GM19395 (cell line): ENCODE measurements around the gene PLA2G3.

Experiments used
- ATAC-seq: cut with Tn5 transposase; IDR thresholded peaks from one replicate; pipeline ENCODE4 v1.9.1; 2021; ENCODE audit warnings: mild to moderate bottlenecking, moderate library complexity; ENCODE audit not compliant: unreplicated experiment

The PLA2G3 gene

GRCh38 chr22:31148488-31148887 is 8.2 kb upstream of the PLA2G3 start:
- no peak for ATAC-seq

GRCh38 chr22:31144223-31144622 is 3.9 kb upstream of the PLA2G3 start:
- ATAC-seq = no peak

DNA sequence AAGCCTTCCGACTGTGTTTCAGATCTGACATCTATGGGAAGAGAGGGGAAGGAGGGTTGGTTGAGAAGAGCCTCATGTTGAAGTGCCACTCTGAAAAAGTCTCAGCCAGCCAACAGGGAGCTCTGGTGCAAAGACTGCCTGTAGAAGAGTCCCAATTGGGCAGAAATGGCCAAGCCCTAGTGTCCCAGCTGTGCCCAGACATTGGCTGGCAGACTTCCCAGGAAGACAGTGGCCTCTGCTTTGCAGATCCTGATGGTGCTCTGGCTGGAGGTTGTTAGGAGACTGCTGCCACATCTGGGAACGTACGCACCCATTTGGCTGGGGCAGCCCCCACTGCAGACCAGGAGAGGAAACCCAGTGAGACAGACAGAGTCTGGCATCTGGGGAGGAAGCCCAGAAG is 3.2 kb upstream of the PLA2G3 start:
- ATAC-seq = no peak

GRCh38 chr22:31143038-31143437 is 2.7 kb upstream of the PLA2G3 start:
- no peak for ATAC-seq

GRCh38 chr22:31142285-31142684 is 2.0 kb upstream of the PLA2G3 start:
- ATAC-seq = no peak

- ATAC-seq = no peak
Observed at GRCh38 chr22:31141551-31141950, 1.2 kb upstream of the PLA2G3 start.

GRCh38 chr22:31140746-31141145 is 438 bp upstream of the PLA2G3 start:
- no peak for ATAC-seq

DNA sequence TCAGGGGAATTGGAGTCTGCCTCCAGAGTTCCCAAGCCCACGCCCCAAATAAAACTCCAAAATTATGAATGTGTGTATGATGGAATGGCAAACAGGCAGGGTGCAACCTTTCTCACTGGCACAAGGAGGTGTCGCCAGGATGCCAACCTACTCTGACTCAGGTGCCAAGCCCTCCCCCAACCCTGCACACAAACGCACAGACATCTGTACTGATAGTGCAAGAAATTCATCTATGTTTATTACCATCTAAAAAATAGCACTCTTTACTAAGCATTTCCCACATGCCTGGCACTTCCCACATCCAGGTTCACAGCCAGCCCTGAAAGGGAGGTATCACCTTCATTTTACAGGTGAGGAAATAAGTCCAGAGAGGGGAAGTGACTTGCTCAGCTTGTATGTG is 1.2 kb downstream of the PLA2G3 start:
- no peak for ATAC-seq

GRCh38 chr22:31138126-31138525 is 2.2 kb downstream of the PLA2G3 start:
- ATAC-seq = no peak

DNA sequence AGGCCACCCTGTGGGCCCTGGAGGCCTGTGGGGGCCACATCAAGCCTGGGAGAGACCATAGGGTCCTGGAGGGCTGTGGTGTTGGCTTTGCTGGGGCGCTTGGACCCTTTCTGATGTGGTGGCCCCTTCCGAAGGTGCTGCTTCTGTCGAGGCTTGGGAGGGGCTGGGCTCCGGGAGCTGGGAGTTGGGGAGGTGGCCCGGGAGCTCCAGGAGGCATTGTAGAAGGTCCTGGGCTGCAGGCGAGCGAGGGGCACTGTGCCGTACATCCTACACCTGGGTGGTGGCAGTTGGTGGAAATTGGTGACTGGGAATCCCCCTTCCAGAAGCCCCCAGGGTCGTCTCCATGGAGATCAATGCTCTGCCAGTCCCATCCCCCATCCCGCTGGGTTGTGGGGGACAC is 2.6 kb downstream of the PLA2G3 start:
- no peak for ATAC-seq

GRCh38 chr22:31136711-31137110 is 3.6 kb downstream of the PLA2G3 start:
- no peak for ATAC-seq

- ATAC-seq = no peak
Observed at GRCh38 chr22:31136155-31136554, 4.2 kb downstream of the PLA2G3 start.

GRCh38 chr22:31135706-31136105 is 4.6 kb downstream of the PLA2G3 start:
- ATAC-seq = no peak

DNA sequence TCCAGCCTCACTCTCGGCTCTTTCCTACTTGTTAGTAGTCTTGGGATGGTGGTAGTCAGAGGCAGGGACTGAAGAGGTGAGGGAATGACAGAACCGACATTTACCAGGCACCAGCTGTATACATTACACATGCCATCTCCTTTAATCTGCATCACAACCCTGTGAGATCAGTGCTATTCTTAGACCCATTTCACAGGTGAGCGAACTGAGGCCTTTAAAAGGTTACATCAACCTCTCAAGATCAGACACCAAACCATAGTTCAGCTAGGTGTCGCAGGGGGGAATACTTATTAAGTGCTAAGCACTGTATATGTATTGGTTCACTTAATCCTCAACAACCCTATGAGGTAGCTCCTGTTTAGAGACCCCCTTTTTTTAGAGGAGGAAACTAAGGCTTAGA is 5.6 kb downstream of the PLA2G3 start:
- no peak for ATAC-seq

DNA sequence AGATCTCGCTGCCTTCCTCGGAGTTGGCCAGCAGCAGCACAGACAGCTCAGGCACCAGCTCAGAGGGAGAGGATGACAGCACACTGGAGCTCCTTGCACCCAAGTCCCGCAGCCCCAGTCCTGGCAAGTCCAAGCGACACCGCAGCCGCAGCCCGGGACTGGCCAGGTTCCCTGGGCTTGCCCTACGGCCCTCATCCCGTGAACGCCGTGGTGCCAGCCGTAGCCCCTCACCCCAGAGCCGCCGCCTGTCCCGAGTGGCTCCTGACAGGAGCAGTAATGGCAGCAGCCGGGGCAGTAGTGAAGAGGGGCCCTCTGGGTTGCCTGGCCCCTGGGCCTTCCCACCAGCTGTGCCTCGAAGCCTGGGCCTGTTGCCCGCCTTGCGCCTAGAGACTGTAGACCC is 6.4 kb downstream of the PLA2G3 start:
- ATAC-seq = no peak

DNA sequence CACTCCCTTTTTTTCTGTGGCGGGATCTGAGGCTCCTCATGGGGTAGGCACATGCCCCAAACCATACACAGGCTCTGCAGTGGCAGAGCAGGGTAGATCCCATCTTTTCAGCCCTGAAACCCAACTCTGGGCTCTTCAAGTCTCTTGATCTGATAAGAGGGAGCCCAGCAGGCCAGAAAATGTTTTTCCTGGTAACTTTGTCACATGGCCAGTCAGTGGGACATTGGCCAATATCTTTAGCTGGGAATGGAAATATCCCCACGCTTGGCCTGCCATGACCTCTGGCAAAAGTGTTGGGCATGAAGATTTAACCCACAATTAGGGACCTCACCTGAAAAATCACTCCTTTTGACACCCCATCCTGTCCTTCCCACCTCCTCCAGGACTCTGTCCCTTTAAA is 9.4 kb downstream of the PLA2G3 start:
- no peak for ATAC-seq

- ATAC-seq = no peak
Observed at GRCh38 chr22:31128156-31128555, 12.2 kb downstream of the PLA2G3 start.

DNA sequence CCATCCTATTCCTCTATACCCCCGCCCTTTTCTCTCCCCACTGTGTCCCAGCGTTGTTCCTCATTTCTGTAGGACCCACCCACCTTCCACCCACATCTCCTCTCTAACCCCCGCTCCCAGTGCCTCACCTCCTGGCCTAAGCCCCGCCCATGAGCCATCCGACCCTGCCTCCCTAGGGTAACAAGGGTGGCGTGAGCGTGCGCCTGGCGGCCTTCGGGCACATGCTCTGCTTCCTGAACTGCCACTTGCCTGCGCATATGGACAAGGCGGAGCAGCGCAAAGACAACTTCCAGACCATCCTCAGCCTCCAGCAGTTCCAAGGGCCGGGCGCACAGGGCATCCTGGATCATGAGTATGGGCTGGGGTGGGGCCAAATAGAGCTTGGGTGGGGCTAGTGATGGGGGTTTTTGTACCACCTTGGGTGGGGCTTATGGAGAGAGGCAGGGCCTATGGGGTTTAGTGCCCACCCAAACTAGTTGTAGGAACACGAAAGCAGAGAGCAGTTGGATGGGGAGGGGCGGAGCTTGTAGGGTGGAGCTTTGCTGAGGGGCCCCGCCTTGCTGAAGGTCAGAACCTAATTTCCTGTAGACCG is 13.0 kb downstream of the PLA2G3 start:
- ATAC-seq = no peak

- ATAC-seq = no peak
Observed at GRCh38 chr22:31126869-31127175, 13.5 kb downstream of the PLA2G3 start.

- ATAC-seq = no peak
Observed at GRCh38 chr22:31126128-31126868, 14.0 kb downstream of the PLA2G3 start.

DNA sequence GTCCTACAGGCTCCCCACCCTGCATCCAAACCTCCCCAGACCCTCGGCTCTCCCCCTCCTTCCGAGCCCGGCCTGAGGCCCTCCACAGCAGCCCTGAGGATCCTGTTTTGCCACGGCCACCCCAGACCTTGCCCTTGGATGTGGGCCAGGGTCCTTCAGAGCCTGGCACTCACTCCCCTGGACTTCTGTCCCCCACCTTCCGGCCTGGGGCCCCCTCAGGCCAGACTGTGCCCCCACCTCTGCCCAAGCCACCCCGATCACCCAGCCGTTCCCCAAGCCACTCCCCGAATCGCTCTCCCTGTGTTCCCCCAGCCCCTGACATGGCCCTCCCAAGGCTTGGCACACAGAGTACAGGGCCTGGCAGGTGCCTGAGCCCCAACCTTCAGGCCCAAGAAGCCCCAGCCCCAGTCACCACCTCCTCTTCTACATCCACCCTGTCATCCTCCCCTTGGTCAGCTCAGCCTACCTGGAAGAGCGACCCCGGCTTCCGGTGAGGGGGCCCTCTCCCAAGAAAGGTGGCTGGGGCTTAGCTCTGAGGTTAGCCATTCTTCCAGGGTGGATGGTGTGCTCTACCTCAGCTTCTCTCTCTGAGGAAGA is 14.7 kb downstream of the PLA2G3 start:
- no peak for ATAC-seq

DNA sequence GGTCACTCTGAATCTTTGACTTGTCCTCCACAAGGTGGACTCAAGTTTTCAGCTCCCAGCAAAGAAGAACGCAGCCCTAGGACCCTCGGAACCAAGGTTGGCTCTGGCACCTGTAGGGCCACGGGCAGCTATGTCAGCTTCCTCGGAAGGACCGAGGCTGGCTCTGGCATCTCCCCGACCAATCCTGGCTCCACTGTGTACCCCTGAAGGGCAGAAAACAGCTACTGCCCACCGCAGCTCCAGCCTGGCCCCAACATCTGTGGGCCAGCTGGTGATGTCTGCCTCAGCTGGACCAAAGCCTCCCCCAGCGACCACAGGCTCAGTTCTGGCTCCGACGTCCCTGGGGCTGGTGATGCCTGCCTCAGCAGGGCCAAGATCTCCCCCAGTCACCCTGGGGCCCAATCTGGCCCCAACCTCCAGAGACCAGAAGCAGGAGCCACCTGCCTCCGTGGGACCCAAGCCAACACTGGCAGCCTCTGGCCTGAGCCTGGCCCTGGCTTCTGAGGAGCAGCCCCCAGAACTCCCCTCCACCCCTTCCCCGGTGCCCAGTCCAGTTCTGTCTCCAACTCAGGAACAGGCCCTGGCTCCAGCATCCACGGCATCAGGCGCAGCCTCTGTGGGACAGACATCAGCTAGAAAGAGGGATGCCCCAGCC is 15.4 kb downstream of the PLA2G3 start:
- no peak for ATAC-seq
